ENCODE results near the gene ZNF20.

GRCh38 chr19:12092956-12093355 is 47.2 kb downstream of the ZNF20 start:
- TF ChIP-seq CTCF (IDR thresholded peaks at IDR 0.05) (no peak), EP300 (IDR thresholded peaks at IDR 0.05) (no peak)
